Tibial artery (tissue), 4 donors: Measurements from ENCODE around the gene SLCO4A1.
A peak's percentile ranks its signal among the peaks of the same experiment; 100 is the strongest.

ENCODE experiments used
- DNase-seq, 2 donors: peaks; one replicate each; pipeline ENCODE4 v3.0.0-alpha.2; 2019
- H3K27ac ChIP-seq, 2 donors: fragments of 200-600 bp; sonication (generic) in 1 of 2; 1 replicate in 1 of 2; 2 replicates in 1 of 2; pipeline ENCODE4 v1.5.1; 2018 to 2019; ENCODE audit warnings: mild to moderate bottlenecking in 1 of 2
- H3K27me3 ChIP-seq, 2 donors: fragments of 200-600 bp; sonication (generic) in 1 of 2; one replicate each; pipeline versions ENCODE4 v1.5.1 to v1.6.0; 2016 to 2019
- H3K36me3 ChIP-seq, 3 donors: fragments of 200-600 bp; sonication (generic) in 2 of 3; one replicate each; pipeline ENCODE4 v1.5.1; 2016 to 2019; ENCODE audit warnings: mild to moderate bottlenecking in 2 of 3
- H3K4me1 ChIP-seq, 4 donors: fragments of 200-600 bp; sonication (generic) in 2 of 4; 1 replicate in 3 of 4; 2 replicates in 1 of 4; pipeline ENCODE4 v1.5.1; 2016 to 2019
- H3K4me3 ChIP-seq, 2 donors: fragments of 200-600 bp; sonication (generic) in 1 of 2; 1 replicate in 1 of 2; 2 replicates in 1 of 2; pipeline ENCODE4 v1.5.1; 2018 to 2019; ENCODE audit warnings: mild to moderate bottlenecking in 2 of 2
- H3K9me3 ChIP-seq, 3 donors: fragments of 200-600 bp; sonication (generic) in 1 of 3; one replicate each; pipeline ENCODE4 v1.5.1; 2016 to 2019
- intact Hi-C: fragments of 100-400 bp; cut with DNase I; formaldehyde crosslinking; loops from one replicate; pipeline ENCODE4 v1.15.0; 2023; ENCODE audit warnings: low total_unique reads
- TF ChIP-seq, protein P1 (sequence below), 2 experiments: fragments of 200-600 bp in 1 of 2; fragments of 450-650 bp in 1 of 2; IDR thresholded peaks; one replicate each; pipeline ENCODE4 v1.5.1; 2017 to 2019; ENCODE audit warnings: antibody characterized with exemption in 2 of 2, mild to moderate bottlenecking in 1 of 2, moderate library complexity in 1 of 2

Gene SLCO4A1

DNA sequence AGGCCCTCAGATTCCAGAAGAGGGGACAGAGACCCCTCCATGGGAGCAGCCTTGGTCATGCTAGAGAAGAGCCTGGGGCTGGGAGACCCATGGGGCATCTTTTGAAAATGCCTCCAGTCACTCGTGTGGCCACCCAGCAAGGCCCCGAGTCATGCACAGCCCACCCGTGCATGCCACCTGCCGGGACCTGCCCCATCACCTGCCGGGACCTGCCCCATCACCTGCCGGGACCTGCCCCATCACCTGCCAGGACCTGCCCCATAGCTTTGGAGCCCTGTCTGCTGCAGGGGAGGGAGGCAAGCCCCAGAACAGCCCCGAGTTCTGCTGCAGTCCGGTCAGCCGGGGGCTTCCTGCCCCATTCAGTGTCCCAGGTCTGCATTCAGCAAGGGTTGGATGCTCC is 37.5 kb upstream of the SLCO4A1 start:
- DNase-seq, result no peak
- no peak overlapping the region for H3K27ac ChIP-seq
- peaks cover 0 to 28% (median 19%) of the 10 kb centered on the region in 4 donors for H3K4me1 ChIP-seq
- intact Hi-C loops, result no loop called here
- H3K36me3 ChIP-seq, result no peaks in the 10 kb centered on the region
- TF ChIP-seq, protein P1, sequence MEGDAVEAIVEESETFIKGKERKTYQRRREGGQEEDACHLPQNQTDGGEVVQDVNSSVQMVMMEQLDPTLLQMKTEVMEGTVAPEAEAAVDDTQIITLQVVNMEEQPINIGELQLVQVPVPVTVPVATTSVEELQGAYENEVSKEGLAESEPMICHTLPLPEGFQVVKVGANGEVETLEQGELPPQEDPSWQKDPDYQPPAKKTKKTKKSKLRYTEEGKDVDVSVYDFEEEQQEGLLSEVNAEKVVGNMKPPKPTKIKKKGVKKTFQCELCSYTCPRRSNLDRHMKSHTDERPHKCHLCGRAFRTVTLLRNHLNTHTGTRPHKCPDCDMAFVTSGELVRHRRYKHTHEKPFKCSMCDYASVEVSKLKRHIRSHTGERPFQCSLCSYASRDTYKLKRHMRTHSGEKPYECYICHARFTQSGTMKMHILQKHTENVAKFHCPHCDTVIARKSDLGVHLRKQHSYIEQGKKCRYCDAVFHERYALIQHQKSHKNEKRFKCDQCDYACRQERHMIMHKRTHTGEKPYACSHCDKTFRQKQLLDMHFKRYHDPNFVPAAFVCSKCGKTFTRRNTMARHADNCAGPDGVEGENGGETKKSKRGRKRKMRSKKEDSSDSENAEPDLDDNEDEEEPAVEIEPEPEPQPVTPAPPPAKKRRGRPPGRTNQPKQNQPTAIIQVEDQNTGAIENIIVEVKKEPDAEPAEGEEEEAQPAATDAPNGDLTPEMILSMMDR (IDR thresholded peaks at IDR 0.05), result no peak
- H3K27me3 ChIP-seq, result peaks cover 0 to 71% of the 10 kb centered on the region in 2 donors
- no peak overlapping the region for H3K4me3 ChIP-seq
- H3K9me3 ChIP-seq, result no peaks in the 10 kb centered on the region

DNA sequence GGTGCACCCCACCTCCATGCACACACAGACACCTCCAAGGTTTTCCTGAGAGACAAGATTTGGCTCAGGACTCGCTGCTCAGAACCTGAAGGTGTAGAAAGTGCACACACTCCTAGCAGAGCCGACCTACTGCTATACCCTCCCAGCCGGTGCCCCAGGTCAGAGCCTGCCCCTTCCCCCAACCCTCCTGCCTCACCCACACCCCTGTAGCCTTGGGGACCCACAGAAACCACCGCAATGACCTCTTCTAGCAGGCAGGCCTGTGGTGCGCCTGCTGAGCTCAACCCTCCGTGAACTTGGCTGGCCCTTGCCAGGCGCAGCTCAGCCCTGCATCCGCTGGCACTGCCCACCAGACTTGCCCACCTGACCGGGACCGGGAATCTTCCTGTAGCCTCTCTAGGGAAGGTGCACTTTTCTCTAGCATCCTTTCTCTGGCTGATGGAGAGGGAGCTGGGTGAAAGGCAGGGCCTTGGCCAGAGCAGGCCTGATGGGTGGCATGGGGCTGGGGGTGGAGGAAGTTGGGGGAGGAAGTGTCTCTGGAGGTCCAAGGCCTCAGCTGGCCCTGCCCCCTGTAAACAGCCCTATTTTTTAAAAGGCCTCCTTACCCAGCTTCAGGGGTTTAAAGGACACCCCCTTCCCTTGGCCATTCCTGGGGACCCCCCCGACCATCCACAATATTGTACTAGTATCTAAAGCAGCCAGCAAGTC is 36.9 kb upstream of the SLCO4A1 start:
- peaks cover 0 to 71% of the 10 kb centered on the region in 2 donors for H3K27me3 ChIP-seq
- no peak overlapping the region for H3K27ac ChIP-seq
- intact Hi-C loops, result no loop called here

DNA sequence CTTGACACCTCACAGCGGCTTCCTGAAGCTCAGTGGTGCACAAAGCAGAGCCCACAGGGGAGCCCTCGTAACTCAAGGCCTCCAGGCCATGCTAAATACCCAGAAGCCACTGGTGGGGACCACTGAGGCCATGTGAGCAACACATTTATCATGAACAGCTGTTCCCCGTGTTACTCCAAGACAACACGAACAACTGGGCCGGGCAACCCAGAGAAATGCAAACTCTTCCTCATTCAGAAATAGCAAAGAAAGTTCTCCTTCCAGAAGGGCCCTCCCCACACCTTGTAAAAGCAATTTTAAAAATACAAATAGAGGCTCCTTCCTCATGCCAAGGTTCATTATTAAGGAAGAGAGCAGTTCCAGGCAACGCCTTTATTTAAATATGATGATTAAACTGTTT is 36.3 kb upstream of the SLCO4A1 start:
- Histone ChIP-seq H3K4me3 (no peak overlapping the region), H3K27ac (no peak overlapping the region), H3K4me1 (peaks cover 0 to 28% (median 19%) of the 10 kb centered on the region in 4 donors), H3K9me3 (no peaks in the 10 kb centered on the region), H3K27me3 (peaks cover 0 to 70% of the 10 kb centered on the region in 2 donors), H3K36me3 (no peaks in the 10 kb centered on the region)
- no peak for DNase-seq
- TF ChIP-seq, protein P1 (IDR thresholded peaks at IDR 0.05), result no peak
- intact Hi-C loops, result no loop called here

More for the DNA sequence above, 36.9 kb upstream of the SLCO4A1 start:
- Histone ChIP-seq H3K4me3 (no peak overlapping the region), H3K36me3 (no peaks in the 10 kb centered on the region), H3K4me1 (peaks cover 0 to 28% (median 19%) of the 10 kb centered on the region in 4 donors), H3K9me3 (no peaks in the 10 kb centered on the region)
- TF ChIP-seq, protein P1 (IDR thresholded peaks at IDR 0.05), result no peak
- no peak for DNase-seq

DNA sequence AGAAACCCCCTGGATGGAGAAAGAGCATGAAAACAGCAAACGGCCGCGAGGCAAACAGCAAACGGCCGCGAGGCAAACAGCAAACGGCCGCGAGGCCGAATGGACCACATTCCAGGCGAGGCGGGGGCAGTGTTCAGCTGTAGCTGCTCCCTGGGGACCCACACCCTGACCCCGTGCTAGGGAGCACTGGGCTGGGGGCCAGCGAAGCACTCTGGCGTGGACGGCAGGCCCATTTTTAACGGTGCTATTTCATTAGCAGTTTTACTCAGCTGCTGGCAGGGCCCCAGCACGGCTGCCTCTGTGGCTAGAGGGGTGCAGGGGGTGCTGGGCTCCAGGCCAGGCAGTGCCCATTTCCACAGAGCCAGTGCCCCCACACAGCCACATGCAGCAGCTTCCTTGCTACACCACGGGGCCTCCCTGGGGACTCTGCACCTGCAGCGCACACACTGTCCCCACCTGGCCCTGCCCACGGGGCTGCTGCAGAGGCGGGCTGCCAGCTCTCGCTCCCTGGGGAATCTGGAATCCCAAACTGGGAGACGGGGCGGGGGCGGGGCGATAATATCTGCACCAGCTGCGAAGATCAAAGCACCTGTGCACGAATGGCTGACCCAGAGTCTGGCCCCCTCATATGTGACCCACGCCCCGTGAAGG is 35.6 kb upstream of the SLCO4A1 start:
- H3K36me3 ChIP-seq, result no peaks in the 10 kb centered on the region
- intact Hi-C loops, result no loop called here
- peak in 1 of 2 donors; percentile 80 for DNase-seq

DNA sequence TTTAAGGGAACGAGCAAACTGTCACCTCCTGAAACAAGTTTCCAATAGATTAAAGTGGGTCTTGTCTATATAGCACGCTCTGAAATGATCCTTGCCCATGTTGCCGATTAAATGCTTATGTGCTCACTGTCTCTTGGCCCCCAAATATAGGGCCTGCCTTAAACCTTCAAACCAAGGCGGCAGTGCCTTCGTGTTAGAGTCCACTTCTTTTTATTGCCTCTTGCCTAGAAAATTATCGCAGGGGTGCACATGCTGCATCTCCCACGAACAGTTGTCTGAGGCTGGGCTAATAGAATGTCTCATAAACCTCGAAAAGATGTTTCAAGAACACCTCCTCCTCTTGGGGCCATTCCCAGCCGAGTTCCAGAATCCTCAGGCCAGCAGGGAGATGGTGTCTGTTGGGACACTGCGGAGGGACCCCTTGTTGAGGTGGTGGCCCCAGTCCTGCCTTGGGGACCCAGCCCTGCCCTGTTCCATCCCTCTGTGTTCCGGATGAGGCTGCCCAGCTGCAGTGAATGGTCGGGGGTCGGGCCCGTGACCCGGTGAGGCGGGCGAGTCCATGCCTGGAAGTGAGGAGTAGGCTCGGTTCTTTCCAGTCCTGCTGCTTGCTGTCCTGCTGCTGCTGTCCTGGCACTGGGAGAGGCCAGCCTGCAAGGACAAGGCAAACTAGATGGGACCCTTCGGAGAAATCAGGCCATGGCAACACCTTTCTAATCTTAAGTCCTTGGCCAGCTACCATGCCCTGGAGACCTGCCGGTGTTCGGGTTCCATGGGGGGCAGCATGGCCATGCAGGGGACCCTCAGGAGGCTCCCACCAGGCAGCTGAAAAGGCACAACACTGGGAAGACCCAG is 34.7 kb upstream of the SLCO4A1 start:
- TF ChIP-seq, protein P1 (IDR thresholded peaks at IDR 0.05), result no peak
- H3K27me3 ChIP-seq, result peaks cover 0 to 68% of the 10 kb centered on the region in 2 donors
- no peak overlapping the region for H3K27ac ChIP-seq
- H3K36me3 ChIP-seq, result no peaks in the 10 kb centered on the region
- no peak overlapping the region for H3K4me3 ChIP-seq
- no peak for DNase-seq
- H3K4me1 ChIP-seq, result peaks cover 0 to 28% (median 19%) of the 10 kb centered on the region in 4 donors
- intact Hi-C loops, result no loop called here
- H3K9me3 ChIP-seq, result no peaks in the 10 kb centered on the region

More for the DNA sequence above, 35.6 kb upstream of the SLCO4A1 start:
- H3K9me3 ChIP-seq, result no peaks in the 10 kb centered on the region
- peaks cover 0 to 28% (median 19%) of the 10 kb centered on the region in 4 donors for H3K4me1 ChIP-seq
- H3K27ac ChIP-seq, result no peak overlapping the region
- H3K4me3 ChIP-seq, result no peak overlapping the region
- TF ChIP-seq, protein P1 (IDR thresholded peaks at IDR 0.05), result no peak
- peaks cover 0 to 71% of the 10 kb centered on the region in 2 donors for H3K27me3 ChIP-seq
